GF-D8 (cell line): ENCODE results near the gene CCNB1IP1.
"Not testable (repeated sequence)": the region's sequence is repeated elsewhere in the genome, so short reads cannot be mapped to it uniquely, and the experiment has no call there.

Experiments used
- DNase-seq: peaks from one replicate; lab custom pipeline; 2025; lab: John Stamatoyannopoulos, UW

Gene CCNB1IP1

GRCh38 chr14:20332431-20332787, 670 bp downstream of the CCNB1IP1 start:
- no peak for DNase-seq

GRCh38 chr14:20331053-20331613, 1.9 kb downstream of the CCNB1IP1 start:
- no peak for DNase-seq

GRCh38 chr14:20329355-20329754, 3.7 kb downstream of the CCNB1IP1 start:
- DNase-seq = no peak

GRCh38 chr14:20328705-20329104, 4.4 kb downstream of the CCNB1IP1 start:
- no peak for DNase-seq

GRCh38 chr14:20327005-20327869, 5.8 kb downstream of the CCNB1IP1 start:
- DNase-seq = peak; percentile 25

- no peak for DNase-seq
Observed at GRCh38 chr14:20317720-20318119, 15.4 kb downstream of the CCNB1IP1 start.

- DNase-seq = no peak
Observed at GRCh38 chr14:20314026-20314425, 19.1 kb downstream of the CCNB1IP1 start.

- no peak for DNase-seq
Observed at GRCh38 chr14:20306079-20306423, 27.0 kb downstream of the CCNB1IP1 start.

GRCh38 chr14:20305265-20306078, 27.6 kb downstream of the CCNB1IP1 start, which contains the start of gene TTC5:
Gene TTC5 (minus strand): TSS chr14:20305951. CDS start chr14:20305937, 14 bp downstream.
- peak; percentile 52 for DNase-seq

GRCh38 chr14:20302042-20302755, 30.9 kb downstream of the CCNB1IP1 start:
- no peak for DNase-seq

- DNase-seq = no peak
Observed at GRCh38 chr14:20295067-20295466, 38.0 kb downstream of the CCNB1IP1 start.

- DNase-seq = no peak
Observed at GRCh38 chr14:20294636-20295035, 38.4 kb downstream of the CCNB1IP1 start.

GRCh38 chr14:20281998-20282397, 51.1 kb downstream of the CCNB1IP1 start:
- DNase-seq = not testable (repeated sequence)

GRCh38 chr14:20280265-20280664, 52.8 kb downstream of the CCNB1IP1 start:
- DNase-seq = not testable (repeated sequence)

- DNase-seq = no peak
Observed at GRCh38 chr14:20278414-20278813, 54.7 kb downstream of the CCNB1IP1 start.

GRCh38 chr14:20277409-20277808, 55.7 kb downstream of the CCNB1IP1 start:
- no peak for DNase-seq

GRCh38 chr14:20274062-20274461, 59.0 kb downstream of the CCNB1IP1 start:
- no peak for DNase-seq

- not testable (repeated sequence) for DNase-seq
Observed at GRCh38 chr14:20264361-20264760, 68.7 kb downstream of the CCNB1IP1 start.

- no peak for DNase-seq
Observed at GRCh38 chr14:20262642-20263128, 70.4 kb downstream of the CCNB1IP1 start.
